Measurements from ENCODE around the gene GINS1. TPM values are rescaled to one million over a fixed set of nuclear protein-coding genes. Genes with fewer than 3 reads are reported as not detected.

GINS1 gene
- total RNA-seq (1 to 10 TPM in 1 of 4 donors, under 1 TPM in 3; 0.28 to 1.4 (median 0.50) TPM), polyA plus RNA-seq (1 to 10 TPM; 1.2 to 7.6 (median 4.2) TPM)

GRCh38 chr20:25407311-25408169 lies at the start of gene GINS1:
Gene GINS1 (plus strand): TSS chr20:25407673. CDS start chr20:25407821, 148 bp downstream.
- peak; percentile 80 for DNase-seq
- peak within 1 kb of the TSS; percentile 44 to 65 (median 56) for H3K4me3 ChIP-seq

GRCh38 chr20:25360631-25361286 lies 46.7 kb upstream of the GINS1 start:
- no peaks in the 10 kb centered on the region for H3K36me3 ChIP-seq
- intact Hi-C loops (cut with DNase I): no loop called here
- peaks cover 0 to 20% (median 8%) of the 10 kb centered on the region in 4 donors for H3K4me1 ChIP-seq
- no peaks in the 10 kb centered on the region for H3K9me3 ChIP-seq
- DNase-seq: no peak
- 55 to 80% methylated on average over 10 of the region's 10 CpGs for WGBS, 2 donors
- H3K27me3 ChIP-seq: no peaks in the 10 kb centered on the region
- H3K27ac ChIP-seq: peak overlapping the region in 2 of 4 donors; percentile 6 to 30
- no peak overlapping the region for H3K4me3 ChIP-seq
- TF ChIP-seq CTCF (IDR thresholded peaks at IDR 0.05): no peak
- no peak for TF ChIP-seq POLR2AphosphoS5 (IDR thresholded peaks at IDR 0.05)
- TF ChIP-seq EP300 (IDR thresholded peaks at IDR 0.05): no peak
- no peak for TF ChIP-seq POLR2A (IDR thresholded peaks at IDR 0.05)

More at GRCh38 chr20:25407311-25408169, at the start of gene GINS1:
- Histone ChIP-seq H3K27ac (peak within 1 kb of the TSS in 3 of 4 donors; percentile 40 to 63 (median 62)), H3K36me3 (no peaks in the 10 kb centered on the region), H3K27me3 (no peaks in the 10 kb centered on the region), H3K9me3 (peaks cover 3 to 14% (median 5%) of the 10 kb centered on the region in 4 donors), H3K4me1 (peaks cover 0 to 9% (median 8%) of the 10 kb centered on the region in 4 donors)
- TF ChIP-seq EP300 (IDR thresholded peaks at IDR 0.05) (no peak), POLR2AphosphoS5 (IDR thresholded peaks at IDR 0.05) (peak; percentile 24 to 71 (median 42)), POLR2A (IDR thresholded peaks at IDR 0.05) (no peak)
- WGBS, 2 donors: 1% methylated on average over 56 of the region's 56 CpGs
- intact Hi-C loops (cut with DNase I): no loop called here

GRCh38 chr20:25361287-25361683 lies 46.2 kb upstream of the GINS1 start:
- Histone ChIP-seq H3K27me3 (no peaks in the 10 kb centered on the region), H3K9me3 (no peaks in the 10 kb centered on the region), H3K4me1 (peaks cover 0 to 15% (median 6%) of the 10 kb centered on the region in 4 donors), H3K36me3 (no peaks in the 10 kb centered on the region), H3K27ac (peak overlapping the region in 1 of 4 donors; percentile 30), H3K4me3 (no peak overlapping the region)
- WGBS, 2 donors: 90 to 91% methylated on average over 6 of the region's 6 CpGs
- intact Hi-C loops (cut with DNase I): no loop called here
- no peak for DNase-seq
- TF ChIP-seq POLR2A (IDR thresholded peaks at IDR 0.05) (no peak), EP300 (IDR thresholded peaks at IDR 0.05) (no peak), CTCF (IDR thresholded peaks at IDR 0.05) (no peak), POLR2AphosphoS5 (IDR thresholded peaks at IDR 0.05) (no peak)

GRCh38 chr20:25364180-25364788 lies 43.2 kb upstream of the GINS1 start:
- H3K4me1 ChIP-seq: peaks cover 0 to 10% (median 5%) of the 10 kb centered on the region in 4 donors
- 79 to 81% methylated on average over 3 of the region's 3 CpGs for WGBS, 2 donors
- H3K4me3 ChIP-seq: no peak overlapping the region
- intact Hi-C loops (cut with DNase I): no loop called here
- no peaks in the 10 kb centered on the region for H3K9me3 ChIP-seq
- TF ChIP-seq POLR2AphosphoS5 (IDR thresholded peaks at IDR 0.05) (no peak), EP300 (IDR thresholded peaks at IDR 0.05) (no peak), CTCF (IDR thresholded peaks at IDR 0.05) (no peak), POLR2A (IDR thresholded peaks at IDR 0.05) (no peak)
- H3K27me3 ChIP-seq: no peaks in the 10 kb centered on the region
- no peak for DNase-seq
- no peak overlapping the region for H3K27ac ChIP-seq
- H3K36me3 ChIP-seq: no peaks in the 10 kb centered on the region
